ENCODE data around the gene NUP214.

DNA sequence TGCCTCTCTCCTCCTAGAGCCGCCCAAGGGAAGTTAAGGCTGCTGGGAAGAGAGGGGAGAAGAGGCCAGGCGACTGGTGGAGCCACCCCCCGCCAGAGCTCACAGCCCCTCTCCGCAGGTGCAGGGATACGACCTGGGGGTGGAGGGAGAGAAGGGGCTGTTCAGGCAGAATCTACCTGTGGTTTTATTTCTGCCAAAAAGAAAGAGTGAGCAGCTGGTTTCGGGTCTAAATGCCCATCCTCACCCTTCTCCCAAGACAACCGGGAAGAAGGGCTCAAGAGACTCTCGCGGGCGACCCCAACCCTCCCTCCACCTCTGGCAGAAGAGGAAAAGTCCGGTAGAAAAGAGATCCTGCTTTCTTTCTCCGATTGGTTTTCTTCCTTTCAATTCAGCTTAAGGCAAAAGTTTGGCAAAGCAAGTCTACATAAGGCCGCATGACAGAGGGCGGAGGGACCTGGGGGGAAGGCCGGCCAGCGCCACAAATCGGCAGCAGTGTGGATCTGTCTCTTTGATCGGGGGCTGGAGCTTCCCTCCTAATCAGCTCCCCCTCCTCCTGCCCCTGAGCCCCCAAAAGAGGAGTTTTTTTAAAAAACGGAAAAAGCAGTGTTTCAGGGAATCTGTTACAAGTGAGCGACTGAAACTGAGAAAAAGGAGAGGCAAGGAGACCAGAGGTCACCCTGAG is 134.7 kb downstream of the NUP214 start:
- TF ChIP-seq, protein P1, sequence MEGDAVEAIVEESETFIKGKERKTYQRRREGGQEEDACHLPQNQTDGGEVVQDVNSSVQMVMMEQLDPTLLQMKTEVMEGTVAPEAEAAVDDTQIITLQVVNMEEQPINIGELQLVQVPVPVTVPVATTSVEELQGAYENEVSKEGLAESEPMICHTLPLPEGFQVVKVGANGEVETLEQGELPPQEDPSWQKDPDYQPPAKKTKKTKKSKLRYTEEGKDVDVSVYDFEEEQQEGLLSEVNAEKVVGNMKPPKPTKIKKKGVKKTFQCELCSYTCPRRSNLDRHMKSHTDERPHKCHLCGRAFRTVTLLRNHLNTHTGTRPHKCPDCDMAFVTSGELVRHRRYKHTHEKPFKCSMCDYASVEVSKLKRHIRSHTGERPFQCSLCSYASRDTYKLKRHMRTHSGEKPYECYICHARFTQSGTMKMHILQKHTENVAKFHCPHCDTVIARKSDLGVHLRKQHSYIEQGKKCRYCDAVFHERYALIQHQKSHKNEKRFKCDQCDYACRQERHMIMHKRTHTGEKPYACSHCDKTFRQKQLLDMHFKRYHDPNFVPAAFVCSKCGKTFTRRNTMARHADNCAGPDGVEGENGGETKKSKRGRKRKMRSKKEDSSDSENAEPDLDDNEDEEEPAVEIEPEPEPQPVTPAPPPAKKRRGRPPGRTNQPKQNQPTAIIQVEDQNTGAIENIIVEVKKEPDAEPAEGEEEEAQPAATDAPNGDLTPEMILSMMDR (IDR thresholded peaks at IDR 0.05) = no peak
- TF ChIP-seq POLR2AphosphoS5 (IDR thresholded peaks at IDR 0.05) (no peak), POLR2A (IDR thresholded peaks at IDR 0.05) (no peak), EP300 (IDR thresholded peaks at IDR 0.05) (no peak)

All from gastroesophageal sphincter (tissue), 3 donors.